GM18861 (cell line): ENCODE measurements around the gene POP7.
A peak's percentile ranks its signal among the peaks of the same experiment; 100 is the strongest.
"Not testable (repeated sequence)": the region's sequence is repeated elsewhere in the genome, so short reads cannot be mapped to it uniquely, and the experiment has no call there.

Source experiments
- ATAC-seq: cut with Tn5 transposase; IDR thresholded peaks from one replicate; pipeline ENCODE4 v1.9.1; 2021; ENCODE audit not compliant: unreplicated experiment

POP7 gene

GRCh38 chr7:100705753-100706671 is at the start of gene POP7:
Gene POP7, plus strand, starts transcription at chr7:100706121. Its CDS starts 710 bp downstream, at chr7:100706831.
- peak; percentile 72 for ATAC-seq

GRCh38 chr7:100662194-100662776 is 43.6 kb upstream of the POP7 start:
- not testable (repeated sequence) for ATAC-seq

- no peak for ATAC-seq
These were observed 40.7 kb upstream of the POP7 start for GRCh38 chr7:100665168-100665726.

GRCh38 chr7:100667331-100668068 is 38.4 kb upstream of the POP7 start:
- no peak for ATAC-seq

GRCh38 chr7:100668069-100668449 is 37.9 kb upstream of the POP7 start:
- ATAC-seq: no peak

- not testable (repeated sequence) for ATAC-seq
These were observed 36.8 kb upstream of the POP7 start for GRCh38 chr7:100669106-100669505.

- no peak for ATAC-seq
These were observed 35.8 kb upstream of the POP7 start for GRCh38 chr7:100670074-100670473.

- ATAC-seq: no peak
These were observed 34.3 kb upstream of the POP7 start for GRCh38 chr7:100671353-100672327.

GRCh38 chr7:100673302-100673941 is 32.5 kb upstream of the POP7 start, which contains the start of gene GNB2:
Gene GNB2, plus strand, starts transcription at chr7:100673740. Its CDS starts 2,526 bp downstream, at chr7:100676266.
- peak; percentile 50 for ATAC-seq

- ATAC-seq: no peak
These were observed 31.9 kb upstream of the POP7 start for GRCh38 chr7:100673942-100674410.

GRCh38 chr7:100674411-100675104 is 31.4 kb upstream of the POP7 start:
- ATAC-seq: no peak

- no peak for ATAC-seq
These were observed 30.8 kb upstream of the POP7 start for GRCh38 chr7:100675105-100675451.

- no peak for ATAC-seq
These were observed 30.2 kb upstream of the POP7 start for GRCh38 chr7:100675581-100676350.

GRCh38 chr7:100676501-100677306 is 29.2 kb upstream of the POP7 start:
- no peak for ATAC-seq

- ATAC-seq: no peak
These were observed 28.3 kb upstream of the POP7 start for GRCh38 chr7:100677308-100678267.

- ATAC-seq: no peak
These were observed 27.5 kb upstream of the POP7 start for GRCh38 chr7:100678291-100678984.
